Thymus (tissue), 11 donors: ENCODE data around the gene ROBO2. TPM values are rescaled to one million over a fixed set of nuclear protein-coding genes. Genes with fewer than 3 reads are reported as not detected.
A peak's percentile ranks its signal among the peaks of the same experiment; 100 is the strongest.

Experiments
- DNase-seq, 9 donors: peaks; one replicate each; pipeline ENCODE4 v3.0.0-alpha.2; 2013; ENCODE audit warnings: low spot score in 9 of 9, low read depth in 6 of 9, missing footprints in 1 of 9
- H3K27ac ChIP-seq, 2 donors: one replicate each; pipeline ENCODE4 v1.5.1; 2013; ENCODE audit warnings: control low read depth in 1 of 2, low read depth in 1 of 2, low read length in 1 of 2, mild to moderate bottlenecking in 1 of 2, moderate library complexity in 1 of 2
- H3K27me3 ChIP-seq, 2 donors: one replicate each; pipeline ENCODE4 v1.5.1; 2013; ENCODE audit warnings: low read length in 1 of 2; ENCODE audit not compliant: control insufficient read depth in 2 of 2, insufficient read depth in 1 of 2
- H3K36me3 ChIP-seq, 2 donors: one replicate each; pipeline ENCODE4 v1.5.1; 2013; ENCODE audit warnings: low read length in 1 of 2, mild to moderate bottlenecking in 1 of 2, moderate library complexity in 1 of 2; ENCODE audit not compliant: control insufficient read depth in 2 of 2, insufficient read depth in 2 of 2
- H3K4me1 ChIP-seq, 2 donors: one replicate each; pipeline ENCODE4 v1.5.1; 2013; ENCODE audit warnings: low read length in 2 of 2; ENCODE audit not compliant: control insufficient read depth in 2 of 2, insufficient read depth in 2 of 2
- H3K4me3 ChIP-seq, 2 donors: one replicate each; pipeline ENCODE4 v1.5.1; 2013; ENCODE audit warnings: low read length in 2 of 2, control low read depth in 1 of 2, mild to moderate bottlenecking in 1 of 2
- H3K9me3 ChIP-seq, 2 donors: one replicate each; pipeline ENCODE4 v1.5.1; 2013; ENCODE audit warnings: low read length in 1 of 2, mild to moderate bottlenecking in 1 of 2; ENCODE audit not compliant: control insufficient read depth in 2 of 2, insufficient read depth in 1 of 2
- WGBS: extraction: QIAGEN DNeasy Blood & Tissue Kit; methylation state at CpG from one replicate; pipeline ENCODE4 v1.1.7; 2013; 5-methylcytosine and 5-hydroxymethylcytosine counted together
- polyA plus RNA-seq: library from polyadenylated mRNA; stranded (reverse); fragments of 200-250 nt; gene quantifications from one replicate; pipeline ENCODE4 v1.2.3, GENCODE V29; 2013
- total RNA-seq: library from RNA; stranded (reverse); fragments of 120-200 nt; gene quantifications from one replicate; pipeline ENCODE4 v1.2.4, GENCODE V29; 2013
- donor health status: healthy.

Gene ROBO2
- total and polyA plus RNA-seq, 2 donors, result 2.6 to 9.3 TPM

DNA sequence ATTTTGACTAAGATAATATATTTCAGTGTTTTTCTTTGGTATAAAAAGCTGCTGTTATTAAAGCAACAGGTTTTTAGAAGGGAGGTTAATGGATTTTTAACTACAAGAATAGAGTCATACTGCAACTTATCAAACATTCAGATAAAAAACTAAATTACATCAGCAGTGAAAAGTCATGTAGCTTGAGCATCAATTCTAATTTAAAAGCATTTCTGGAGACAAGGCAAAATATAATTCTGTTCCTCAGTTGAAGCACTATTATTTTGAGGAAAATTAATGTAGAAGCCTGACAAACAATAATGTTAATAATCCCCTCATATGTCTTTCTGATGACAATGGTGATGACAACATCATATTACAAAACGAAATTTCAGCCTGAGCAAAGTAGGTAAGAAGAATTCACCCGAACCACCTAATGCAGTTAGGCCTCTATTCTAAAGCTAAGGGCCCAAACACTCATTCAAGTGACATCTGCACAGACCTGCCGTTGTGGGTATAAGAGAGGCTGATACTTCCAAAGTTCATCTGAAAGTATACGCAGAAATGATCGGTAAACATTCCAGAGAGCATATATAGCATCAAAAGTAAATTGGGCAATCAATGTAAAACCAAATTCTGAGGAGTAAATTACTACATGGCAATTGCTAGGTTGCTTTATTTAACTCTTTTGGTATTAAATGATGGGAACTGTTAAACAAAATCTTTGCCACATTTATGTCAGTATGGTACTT is 12.8 kb upstream of the ROBO2 start:
- Histone ChIP-seq H3K27ac (no peak overlapping the region), H3K9me3 (no peaks in the 10 kb centered on the region), H3K36me3 (no peaks in the 10 kb centered on the region), H3K4me1 (no peaks in the 10 kb centered on the region), H3K27me3 (no peaks in the 10 kb centered on the region), H3K4me3 (no peak overlapping the region)
- WGBS, result 85% methylated on average over 5 of the region's 5 CpGs
- no peak for DNase-seq

DNA sequence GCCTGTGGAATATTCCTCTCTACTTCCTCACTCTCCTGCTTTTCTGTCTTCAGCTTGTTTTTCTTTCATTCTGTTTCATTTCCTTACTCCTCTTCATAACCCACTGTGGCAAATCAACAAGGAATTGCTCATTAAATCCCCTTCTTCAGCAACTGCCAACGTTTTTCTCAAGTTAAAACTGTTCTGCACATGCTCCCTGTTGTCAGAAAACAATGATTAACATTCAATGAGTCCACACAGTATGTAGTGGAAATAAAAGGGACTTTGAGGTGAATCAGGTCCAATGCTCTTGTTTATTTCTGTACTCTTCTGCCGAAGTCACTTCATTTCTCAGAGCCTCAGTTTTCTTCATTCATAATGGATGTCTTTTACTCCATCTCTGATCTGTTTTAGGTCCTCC is 11.9 kb upstream of the ROBO2 start:
- DNase-seq, result no peak
- Histone ChIP-seq H3K27ac (no peak overlapping the region), H3K36me3 (no peaks in the 10 kb centered on the region), H3K4me1 (no peaks in the 10 kb centered on the region), H3K9me3 (no peaks in the 10 kb centered on the region), H3K4me3 (no peak overlapping the region), H3K27me3 (no peaks in the 10 kb centered on the region)
- WGBS, result 59% methylated on average over 2 of the region's 2 CpGs

DNA sequence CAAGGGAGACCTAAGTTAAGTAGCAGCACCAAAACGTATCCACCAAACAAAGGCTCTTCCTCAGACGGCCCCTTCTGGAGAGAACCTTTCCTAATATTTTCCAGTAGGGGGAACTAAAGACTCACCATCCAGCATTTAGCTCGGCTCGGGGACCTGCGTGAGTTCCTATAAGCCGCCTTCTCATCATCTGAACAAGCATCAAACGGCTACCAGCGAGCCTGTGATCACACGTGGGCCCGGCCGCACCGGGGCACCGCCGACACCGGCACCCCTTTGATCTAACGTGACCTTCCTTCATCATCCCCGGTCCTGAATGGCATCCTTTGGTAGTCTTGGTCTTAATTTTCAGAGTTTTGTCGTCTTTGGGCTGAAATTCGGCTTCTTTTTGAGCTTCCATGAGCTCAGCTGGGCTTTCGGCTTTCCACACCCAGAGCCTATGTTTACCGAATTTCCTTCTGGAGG is 1.4 kb upstream of the ROBO2 start:
- H3K27ac ChIP-seq, result peak overlapping the region in 1 of 2 donors; percentile 66
- H3K36me3 ChIP-seq, result no peaks in the 10 kb centered on the region
- peak overlapping the region in 1 of 2 donors; percentile 32 for H3K4me3 ChIP-seq
- under 1% methylated on average over 21 of the region's 21 CpGs for WGBS
- peak in 4 of 9 donors; percentile 7 to 41 (median 8) for DNase-seq
- H3K9me3 ChIP-seq, result no peaks in the 10 kb centered on the region
- peaks cover 20 to 39% of the 10 kb centered on the region in 2 donors for H3K27me3 ChIP-seq
- no peaks in the 10 kb centered on the region for H3K4me1 ChIP-seq

DNA sequence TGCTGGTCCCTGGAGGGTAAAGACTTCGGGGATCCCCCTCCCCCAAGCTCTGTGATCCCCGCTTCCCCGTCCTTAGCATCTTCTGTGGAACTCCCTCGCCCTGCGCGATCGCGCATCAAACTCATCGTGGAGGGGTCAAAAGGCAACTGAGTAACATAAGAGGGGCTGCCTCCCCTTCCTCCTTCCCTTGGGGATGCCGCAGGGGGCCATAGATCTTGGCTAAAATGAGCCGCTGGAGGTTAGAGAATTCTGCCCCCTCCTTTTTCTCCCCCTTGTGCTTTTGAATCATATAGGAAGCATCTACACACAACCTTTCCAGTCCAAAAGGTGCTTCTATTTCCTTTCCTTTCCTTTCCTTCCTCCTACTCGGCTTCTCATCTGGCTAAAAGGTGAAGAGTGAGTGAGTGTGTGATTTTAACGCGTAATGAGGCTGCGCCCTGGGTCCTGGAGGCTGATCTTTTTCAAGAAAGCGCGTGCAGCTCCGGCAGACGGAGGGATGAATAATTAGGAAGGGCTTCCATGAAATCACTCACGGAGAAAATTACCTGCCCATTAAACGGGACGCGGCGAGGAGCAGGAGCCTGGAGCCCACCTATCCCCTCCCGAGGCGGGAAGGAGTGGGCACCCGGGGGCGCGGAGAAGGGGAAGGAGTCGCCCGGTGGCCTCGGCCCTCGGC is 831 bp upstream of the ROBO2 start:
- peaks cover 20 to 39% of the 10 kb centered on the region in 2 donors for H3K27me3 ChIP-seq
- no peaks in the 10 kb centered on the region for H3K9me3 ChIP-seq
- DNase-seq, result peak in 1 of 9 donors; percentile 1
- WGBS, result 3% methylated on average over 33 of the region's 33 CpGs
- H3K4me1 ChIP-seq, result no peaks in the 10 kb centered on the region
- H3K4me3 ChIP-seq, result peak overlapping the region; percentile 24 to 32
- no peaks in the 10 kb centered on the region for H3K36me3 ChIP-seq
- peak overlapping the region; percentile 52 to 66 for H3K27ac ChIP-seq

DNA sequence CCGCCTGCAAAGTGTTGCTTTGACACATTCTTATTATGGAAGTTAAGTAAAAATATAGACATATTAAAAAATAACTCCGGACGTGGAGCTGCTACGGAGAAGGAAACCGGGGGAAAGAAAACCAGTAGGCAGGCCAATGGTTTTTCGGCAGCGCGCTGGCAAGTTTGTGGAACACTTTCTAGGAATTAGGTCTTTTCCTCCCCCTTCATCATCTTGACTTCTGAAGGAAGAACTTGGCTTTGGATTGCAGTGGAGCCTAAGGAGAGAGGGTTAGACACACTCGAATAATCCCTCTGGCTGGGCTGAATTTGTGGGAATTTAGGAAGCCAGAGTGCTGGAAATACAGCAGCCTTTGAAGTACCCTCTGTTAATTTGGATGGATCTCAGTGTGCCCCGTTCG is 317 bp downstream of the ROBO2 start:
- Histone ChIP-seq H3K9me3 (no peaks in the 10 kb centered on the region), H3K36me3 (no peaks in the 10 kb centered on the region), H3K27ac (no peak overlapping the region), H3K4me3 (peak overlapping the region; percentile 14 to 26), H3K4me1 (no peaks in the 10 kb centered on the region), H3K27me3 (peaks cover 20 to 39% of the 10 kb centered on the region in 2 donors)
- DNase-seq, result no peak
- WGBS, result 6% methylated on average over 11 of the region's 11 CpGs

DNA sequence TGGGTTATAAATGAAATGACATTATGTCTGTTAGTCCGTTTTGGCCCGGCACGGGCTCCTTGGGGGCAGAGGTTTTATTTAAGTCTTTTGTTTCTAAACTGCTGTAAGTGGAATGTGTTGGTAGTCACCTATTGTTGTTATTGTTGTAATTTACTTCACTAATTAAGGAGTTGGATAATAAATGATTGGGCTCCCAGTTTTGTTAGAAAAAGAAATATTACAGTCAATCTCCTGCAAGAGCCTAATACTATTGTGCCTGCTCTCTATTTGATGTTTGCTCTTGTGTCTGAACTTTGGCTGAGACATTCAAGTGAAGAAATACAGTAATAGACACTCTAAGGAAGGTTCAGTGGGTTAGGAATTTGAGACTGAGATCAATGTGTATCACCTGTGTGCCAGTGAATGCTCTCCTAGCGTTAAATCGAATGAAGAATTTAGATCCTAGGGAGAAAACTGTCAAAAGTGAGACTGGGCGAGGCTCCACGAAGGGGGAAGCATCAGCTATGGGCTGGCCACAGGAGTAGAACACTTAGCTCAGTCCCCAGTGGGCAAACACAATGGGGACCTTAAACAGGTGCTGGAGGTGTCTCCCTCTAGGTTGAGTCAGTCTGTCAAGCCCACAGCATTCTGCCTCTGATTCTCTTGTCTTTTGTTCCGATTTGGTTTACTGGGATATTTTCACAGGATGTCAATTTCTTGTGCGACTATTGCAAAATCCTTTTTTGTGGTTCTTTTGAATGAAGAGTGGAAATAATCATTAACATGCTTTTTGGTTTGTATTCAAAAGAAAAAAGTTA is 1.2 kb downstream of the ROBO2 start:
- Histone ChIP-seq H3K9me3 (no peaks in the 10 kb centered on the region), H3K4me1 (no peaks in the 10 kb centered on the region), H3K27ac (no peak overlapping the region), H3K27me3 (peaks cover 20 to 39% of the 10 kb centered on the region in 2 donors), H3K4me3 (peak overlapping the region in 1 of 2 donors; percentile 26), H3K36me3 (no peaks in the 10 kb centered on the region)
- 55% methylated on average over 9 of the region's 9 CpGs for WGBS
- no peak for DNase-seq

DNA sequence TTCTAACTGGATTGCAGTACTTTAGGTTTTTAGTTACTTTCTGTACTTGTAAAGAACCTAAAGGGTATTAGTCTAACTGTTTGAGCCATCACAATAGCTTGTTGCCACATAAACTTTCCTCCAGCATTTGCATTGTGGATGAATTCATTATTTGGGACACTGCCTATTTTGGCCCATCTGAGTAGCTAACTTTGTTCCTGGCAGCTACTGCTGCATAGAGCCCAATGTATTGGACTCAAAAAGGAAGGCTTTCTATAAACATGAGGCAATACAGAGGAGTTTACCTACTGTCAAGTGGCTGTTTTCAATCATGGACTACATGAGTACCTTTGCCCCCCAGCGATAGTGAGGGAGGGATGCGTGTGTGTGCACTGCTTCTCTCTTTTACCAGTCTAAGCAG is 1.9 kb downstream of the ROBO2 start:
- H3K27me3 ChIP-seq, result peaks cover 20 to 39% of the 10 kb centered on the region in 2 donors
- WGBS, result 92% methylated on average over 2 of the region's 2 CpGs

DNA sequence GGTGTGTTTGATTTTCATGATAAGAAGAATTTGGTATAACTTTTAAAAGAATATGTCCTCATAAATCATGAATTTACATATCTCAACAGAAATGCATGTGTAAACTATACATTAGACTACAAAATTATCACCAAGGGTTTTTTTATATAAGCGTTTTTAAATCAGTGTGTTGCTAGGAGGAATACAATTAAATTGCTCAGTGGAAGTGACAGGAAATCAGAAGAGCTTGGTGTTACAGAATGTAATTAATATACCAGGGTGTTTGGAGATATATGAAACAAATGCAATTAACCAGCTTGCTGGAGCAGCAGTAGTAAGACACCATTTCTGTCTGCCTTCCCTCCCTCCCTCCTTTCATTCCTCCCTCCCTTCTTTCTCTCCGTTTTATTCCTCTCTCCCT is 2.4 kb downstream of the ROBO2 start:
- peak overlapping the region in 1 of 2 donors; percentile 26 for H3K4me3 ChIP-seq
- H3K27me3 ChIP-seq, result peaks cover 20 to 39% of the 10 kb centered on the region in 2 donors
- no peaks in the 10 kb centered on the region for H3K36me3 ChIP-seq
- DNase-seq, result no peak
- no peaks in the 10 kb centered on the region for H3K9me3 ChIP-seq
- WGBS, result 79% methylated on average over 2 of the region's 2 CpGs
- no peaks in the 10 kb centered on the region for H3K4me1 ChIP-seq
- H3K27ac ChIP-seq, result no peak overlapping the region

More for the DNA sequence above, 1.9 kb downstream of the ROBO2 start:
- no peaks in the 10 kb centered on the region for H3K9me3 ChIP-seq
- H3K36me3 ChIP-seq, result no peaks in the 10 kb centered on the region
- DNase-seq, result no peak
- H3K4me3 ChIP-seq, result peak overlapping the region in 1 of 2 donors; percentile 17
- no peaks in the 10 kb centered on the region for H3K4me1 ChIP-seq
- no peak overlapping the region for H3K27ac ChIP-seq
